Activated CD8-positive, alpha-beta memory T cell treated with anti-CD3 and anti-CD28 coated beads, Interleukin-2, amount 50 U/mL, for 1 hour (primary cell): ENCODE data around the gene UQCC5.

Experiments
- DNase-seq: peaks from one replicate; pipeline ENCODE4 v3.0.0-alpha.2; 2020; ENCODE audit errors: extremely low read depth

Gene UQCC5

DNA sequence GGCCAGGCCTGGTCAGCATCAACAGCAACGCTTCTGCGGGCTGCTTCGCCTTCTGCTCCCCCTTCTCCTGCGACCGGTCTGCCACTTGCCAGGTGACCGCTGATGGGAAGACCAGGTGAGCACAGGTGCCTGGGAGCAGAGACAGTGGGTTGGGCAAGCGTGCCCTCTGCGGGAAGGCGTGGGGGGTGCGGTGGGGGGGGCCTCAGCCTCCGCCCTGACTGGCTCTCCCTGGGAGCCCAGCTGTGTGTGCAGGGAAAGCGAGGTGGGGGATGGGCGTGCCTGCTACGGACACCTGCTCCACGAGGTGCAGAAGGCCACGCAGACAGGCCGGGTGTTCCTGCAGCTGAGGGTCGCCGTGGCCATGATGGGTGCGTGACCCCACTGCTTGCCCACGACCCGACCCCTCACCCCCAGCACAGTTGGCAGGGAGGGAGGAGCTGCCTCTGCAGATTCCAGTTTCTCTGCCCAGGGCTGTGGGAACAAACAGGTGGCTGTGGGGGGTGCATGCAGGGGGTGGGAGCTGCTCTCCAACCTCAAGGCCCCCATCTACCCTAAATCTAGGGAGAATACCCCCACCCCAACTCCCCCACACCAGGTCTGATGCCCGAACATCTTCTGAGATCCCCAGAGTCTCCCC is 32.5 kb upstream of the UQCC5 start:
- no peak for DNase-seq

DNA sequence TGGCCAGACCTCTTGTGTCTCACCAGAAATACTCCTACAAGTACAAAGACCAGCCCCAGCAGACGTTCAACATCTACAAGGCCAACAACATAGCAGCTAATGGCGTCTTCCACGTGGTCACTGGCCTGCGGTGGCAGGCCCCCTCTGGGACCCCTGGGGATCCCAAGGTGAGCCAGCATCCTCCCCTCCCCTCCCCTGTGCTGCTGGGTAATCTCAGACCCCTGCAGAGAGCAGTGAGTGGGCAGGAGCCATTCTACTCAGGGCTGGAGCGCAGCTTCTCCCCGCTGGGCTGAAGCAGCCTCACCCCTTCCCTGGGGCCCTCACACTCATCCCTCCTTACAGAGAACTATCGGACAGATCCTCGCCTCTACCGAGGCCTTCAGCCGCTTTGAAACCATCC is 31.4 kb upstream of the UQCC5 start:
- DNase-seq: no peak

DNA sequence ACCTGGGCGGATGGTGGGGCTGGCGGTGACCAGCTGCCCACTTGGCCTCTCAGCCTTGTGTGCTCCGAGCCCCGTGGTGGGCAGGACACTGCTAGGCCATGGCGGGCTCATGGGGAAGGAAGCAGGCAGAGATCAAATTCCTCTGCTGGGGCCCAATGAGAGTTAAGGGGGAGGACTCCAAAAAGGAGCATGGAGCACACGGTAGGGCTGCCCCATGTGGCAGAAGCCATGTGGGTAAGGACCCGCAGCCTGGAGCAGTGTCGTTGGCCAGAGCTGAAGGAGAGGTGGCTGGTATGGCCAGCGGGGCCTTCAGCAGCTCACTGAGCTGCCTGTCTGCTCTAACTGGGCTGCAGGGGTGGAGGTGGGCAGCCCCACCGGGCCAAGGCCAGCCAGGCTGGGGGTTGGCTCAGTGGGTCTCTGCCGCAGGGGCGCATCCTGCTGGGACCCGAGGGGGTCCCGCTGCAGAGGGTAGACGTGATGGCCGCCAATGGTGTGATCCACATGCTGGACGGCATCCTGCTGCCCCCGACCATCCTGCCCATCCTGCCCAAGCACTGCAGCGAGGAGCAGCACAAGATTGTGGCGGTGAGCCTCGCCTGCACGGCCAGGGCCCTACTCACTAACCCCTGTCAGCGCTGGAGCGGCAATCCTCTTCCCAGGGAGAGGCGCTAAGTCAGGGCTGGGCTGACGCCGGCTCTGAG is 30.0 kb upstream of the UQCC5 start:
- no peak for DNase-seq

DNA sequence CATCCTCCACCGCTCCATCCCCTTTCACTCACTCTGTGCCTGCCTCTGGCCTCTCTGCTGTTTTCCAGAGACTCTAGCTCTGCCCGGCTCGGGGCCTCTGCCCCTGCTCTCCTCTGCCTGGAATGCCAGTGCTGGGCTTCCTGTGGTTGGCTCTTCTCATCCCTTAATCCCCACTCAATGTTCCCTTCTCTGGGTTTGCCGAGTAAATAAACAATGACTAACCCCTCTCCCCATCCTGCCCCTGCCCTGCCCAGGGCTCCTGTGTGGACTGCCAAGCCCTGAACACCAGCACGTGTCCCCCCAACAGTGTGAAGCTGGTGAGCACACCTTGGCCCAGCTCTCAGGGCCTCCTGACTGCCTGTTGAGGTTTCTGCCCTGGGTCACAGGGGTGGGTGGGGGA is 29.0 kb upstream of the UQCC5 start:
- DNase-seq: no peak

DNA sequence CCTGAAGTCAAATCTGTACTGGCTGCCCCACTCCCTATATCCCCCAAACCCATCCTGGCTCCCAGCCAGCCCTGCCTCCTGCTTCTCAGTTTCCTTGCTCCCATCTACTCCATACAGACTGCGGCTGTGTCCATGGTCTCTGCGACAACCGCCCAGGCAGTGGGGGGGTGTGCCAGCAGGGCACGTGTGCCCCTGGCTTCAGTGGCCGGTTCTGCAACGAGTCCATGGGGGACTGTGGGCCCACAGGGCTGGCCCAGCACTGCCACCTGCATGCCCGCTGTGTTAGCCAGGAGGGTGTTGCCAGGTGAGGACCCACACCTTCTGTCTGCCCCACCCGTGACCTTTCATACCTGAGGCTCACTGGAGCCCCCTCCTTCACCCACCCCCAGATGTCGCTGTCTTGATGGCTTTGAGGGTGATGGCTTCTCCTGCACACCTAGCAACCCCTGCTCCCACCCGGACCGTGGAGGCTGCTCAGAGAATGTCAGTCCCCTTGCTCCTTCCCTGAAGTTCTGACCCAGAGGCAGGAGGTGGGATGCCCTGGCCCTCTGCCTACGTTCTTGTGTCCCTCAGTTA is 26.6 kb upstream of the UQCC5 start:
- no peak for DNase-seq

DNA sequence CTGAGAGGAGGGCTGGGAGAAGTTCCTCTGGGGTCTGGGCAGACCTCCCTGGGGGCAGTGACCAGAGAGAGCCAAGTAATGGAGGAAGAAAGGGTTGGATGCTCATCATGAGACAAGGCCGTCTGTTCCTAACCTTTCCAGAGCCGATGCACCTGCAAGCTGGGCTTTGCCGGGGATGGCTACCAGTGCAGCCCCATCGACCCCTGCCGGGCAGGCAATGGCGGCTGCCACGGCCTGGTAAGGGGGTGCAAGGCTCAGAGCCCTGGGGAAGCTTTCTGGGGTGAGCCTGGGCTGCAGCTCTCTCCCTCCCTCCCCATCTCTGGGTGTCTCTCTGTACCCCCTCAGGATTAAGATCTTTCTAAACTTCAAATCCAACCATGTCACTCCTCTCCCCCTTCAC is 24.9 kb upstream of the UQCC5 start:
- no peak for DNase-seq

DNA sequence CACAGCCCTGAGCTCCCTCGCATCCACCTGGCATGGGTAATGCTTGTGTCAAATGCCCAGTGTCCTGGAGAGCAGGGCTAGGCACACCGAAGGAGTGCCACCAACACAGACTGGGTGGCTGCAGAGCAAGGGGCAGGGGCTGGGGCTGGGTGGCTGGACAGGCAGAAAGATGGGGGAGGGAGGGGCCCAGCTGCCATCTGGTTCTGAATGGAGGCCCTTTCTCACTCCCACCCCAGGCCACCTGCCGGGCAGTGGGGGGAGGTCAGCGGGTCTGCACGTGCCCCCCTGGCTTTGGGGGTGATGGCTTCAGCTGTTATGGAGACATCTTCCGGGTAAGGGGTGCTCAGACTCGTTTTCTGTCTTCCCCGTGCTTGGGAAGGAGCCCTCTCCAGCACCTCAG is 24.3 kb upstream of the UQCC5 start:
- no peak for DNase-seq

DNA sequence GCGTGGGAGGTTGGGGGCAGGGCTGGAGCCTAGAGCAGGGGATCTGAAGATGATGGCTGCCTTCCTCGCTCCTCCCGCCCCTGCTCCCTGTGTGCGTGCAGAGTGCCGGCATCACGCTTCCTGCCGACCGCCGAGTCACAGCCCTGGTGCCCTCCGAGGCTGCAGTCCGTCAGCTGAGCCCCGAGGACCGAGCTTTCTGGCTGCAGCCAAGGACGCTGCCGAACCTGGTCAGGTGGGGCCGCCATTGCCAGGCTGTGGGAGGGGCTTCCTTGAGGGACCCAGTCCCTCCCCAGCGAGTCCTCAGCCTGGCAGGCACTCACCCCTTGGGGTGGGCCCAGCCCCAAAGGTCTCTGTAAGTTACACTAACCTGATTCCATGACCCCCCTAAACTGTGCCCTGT is 23.7 kb upstream of the UQCC5 start:
- no peak for DNase-seq

DNA sequence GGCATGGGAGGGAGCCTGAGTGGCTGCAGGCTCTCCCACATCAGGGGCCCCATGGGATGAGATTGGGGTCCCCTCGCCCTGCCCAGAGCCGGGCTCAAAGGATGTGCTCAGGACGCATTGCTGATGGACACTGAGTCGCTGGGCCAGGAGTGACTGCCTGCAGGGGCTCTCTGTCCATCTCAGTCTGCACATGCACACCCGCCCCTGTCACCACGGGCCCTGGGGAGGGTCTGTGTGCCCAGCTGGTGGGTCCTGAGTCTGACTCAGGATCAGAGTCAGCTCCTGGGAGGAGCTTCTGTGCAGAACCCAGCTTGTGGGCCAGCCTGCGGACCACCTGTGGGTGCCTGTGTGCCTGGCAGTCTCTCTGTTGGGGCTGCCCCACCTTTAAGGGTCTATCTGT is 23.1 kb upstream of the UQCC5 start:
- no peak for DNase-seq

DNA sequence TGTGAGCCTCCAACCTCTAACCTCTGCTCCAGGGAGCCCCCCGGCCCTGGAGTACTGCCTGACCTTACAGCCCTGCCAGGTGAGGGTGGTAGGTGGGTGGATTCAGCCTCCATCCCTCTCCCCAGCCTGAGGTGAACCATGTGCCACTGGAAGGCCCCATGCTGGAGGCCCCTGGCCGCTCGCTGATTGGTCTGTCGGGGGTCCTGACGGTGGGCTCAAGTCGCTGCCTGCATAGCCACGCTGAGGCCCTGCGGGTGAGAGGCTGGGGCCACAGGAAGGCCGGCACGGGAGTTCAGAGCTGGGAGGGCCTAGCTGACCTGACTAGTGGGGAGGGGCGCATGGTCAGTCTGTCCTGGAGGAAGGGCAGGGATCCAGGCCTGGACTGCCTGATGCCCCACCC is 21.8 kb upstream of the UQCC5 start:
- no peak for DNase-seq

DNA sequence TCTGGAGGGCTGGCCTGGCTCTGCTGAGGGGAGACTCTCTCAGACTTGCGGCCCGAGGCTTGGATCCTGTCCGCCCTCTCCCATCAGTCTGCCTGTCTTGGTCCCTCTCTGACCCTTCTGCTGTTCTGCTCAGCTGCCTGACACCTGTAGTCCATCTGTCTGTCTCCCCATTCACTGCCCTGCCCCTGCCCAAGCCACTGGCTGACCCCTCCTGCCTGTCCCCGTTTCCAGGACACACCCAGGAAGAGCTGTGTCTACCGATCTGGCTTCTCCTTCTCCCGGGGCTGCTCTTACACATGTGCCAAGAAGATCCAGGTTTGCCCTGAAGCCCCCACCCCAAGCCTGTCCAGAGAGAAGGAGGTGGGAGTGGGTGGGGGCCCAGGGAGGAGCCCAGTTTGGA is 21.2 kb upstream of the UQCC5 start:
- no peak for DNase-seq

DNA sequence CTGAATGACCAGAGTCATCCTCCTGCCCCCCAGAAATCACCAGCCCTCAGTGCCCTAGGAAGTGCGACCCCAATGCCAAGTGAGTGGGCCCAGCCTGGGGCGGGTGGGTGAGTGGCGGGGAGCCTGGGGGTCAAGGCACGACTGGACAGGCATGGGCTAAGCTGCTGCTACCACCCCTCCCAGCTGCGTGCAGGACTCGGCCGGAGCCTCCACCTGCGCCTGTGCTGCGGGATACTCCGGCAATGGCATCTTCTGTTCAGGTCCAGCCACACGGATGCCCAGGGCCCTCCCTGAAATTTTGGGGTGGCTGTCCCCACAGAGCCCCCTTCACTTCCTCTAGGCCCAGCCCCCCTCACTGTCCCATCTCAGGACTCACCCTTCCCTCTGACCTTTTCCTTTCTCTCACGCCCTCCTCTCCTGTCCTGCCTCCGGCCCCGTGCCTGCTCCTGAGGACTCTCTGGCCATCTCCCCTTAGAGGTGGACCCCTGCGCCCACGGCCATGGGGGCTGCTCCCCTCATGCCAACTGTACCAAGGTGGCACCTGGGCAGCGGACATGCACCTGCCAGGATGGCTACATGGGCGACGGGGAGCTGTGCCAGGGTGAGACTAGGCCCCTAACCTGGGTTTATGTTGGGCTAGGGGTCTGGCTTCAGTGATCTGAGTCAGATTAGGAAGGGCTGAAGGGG is 19.8 kb upstream of the UQCC5 start:
- DNase-seq: no peak

DNA sequence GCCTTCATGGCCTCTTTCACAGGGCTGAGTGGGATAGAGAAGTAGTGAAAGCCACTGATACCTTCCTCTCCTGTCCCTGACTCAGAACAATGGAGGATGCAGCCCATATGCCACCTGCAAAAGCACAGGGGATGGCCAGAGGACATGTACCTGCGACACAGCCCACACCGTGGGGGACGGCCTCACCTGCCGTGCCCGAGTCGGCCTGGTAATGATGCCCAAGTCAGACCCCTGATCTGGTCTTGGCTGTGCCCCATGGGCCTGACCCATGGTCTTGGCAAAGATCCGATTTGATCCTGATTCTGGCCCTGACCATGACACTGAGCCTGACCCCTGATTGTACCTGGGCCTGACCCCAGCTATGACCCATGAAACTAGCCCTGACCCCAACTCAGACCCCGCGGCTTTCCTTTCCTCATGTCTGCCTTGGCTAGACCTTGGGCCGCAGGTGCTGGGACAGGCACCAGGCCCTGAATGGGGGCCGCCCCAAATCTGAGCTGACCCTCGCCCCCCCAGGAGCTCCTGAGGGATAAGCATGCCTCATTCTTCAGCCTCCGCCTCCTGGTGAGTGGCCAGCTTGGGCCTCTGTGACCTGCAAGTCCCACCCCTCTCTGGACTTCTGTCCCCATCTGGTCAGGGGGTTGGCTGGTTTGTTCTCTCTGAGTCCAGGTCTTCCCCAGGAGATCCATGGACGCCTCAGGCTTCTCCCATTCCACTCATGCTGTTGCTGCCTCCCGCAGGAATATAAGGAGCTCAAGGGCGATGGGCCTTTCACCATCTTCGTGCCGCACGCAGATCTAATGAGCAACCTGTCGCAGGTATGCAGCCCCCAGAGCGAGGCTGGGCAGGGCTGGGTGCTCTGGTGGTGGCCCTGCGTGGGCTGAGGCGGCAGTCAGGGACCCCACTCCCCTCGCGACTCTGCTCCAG is 18.3 kb upstream of the UQCC5 start:
- no peak for DNase-seq

DNA sequence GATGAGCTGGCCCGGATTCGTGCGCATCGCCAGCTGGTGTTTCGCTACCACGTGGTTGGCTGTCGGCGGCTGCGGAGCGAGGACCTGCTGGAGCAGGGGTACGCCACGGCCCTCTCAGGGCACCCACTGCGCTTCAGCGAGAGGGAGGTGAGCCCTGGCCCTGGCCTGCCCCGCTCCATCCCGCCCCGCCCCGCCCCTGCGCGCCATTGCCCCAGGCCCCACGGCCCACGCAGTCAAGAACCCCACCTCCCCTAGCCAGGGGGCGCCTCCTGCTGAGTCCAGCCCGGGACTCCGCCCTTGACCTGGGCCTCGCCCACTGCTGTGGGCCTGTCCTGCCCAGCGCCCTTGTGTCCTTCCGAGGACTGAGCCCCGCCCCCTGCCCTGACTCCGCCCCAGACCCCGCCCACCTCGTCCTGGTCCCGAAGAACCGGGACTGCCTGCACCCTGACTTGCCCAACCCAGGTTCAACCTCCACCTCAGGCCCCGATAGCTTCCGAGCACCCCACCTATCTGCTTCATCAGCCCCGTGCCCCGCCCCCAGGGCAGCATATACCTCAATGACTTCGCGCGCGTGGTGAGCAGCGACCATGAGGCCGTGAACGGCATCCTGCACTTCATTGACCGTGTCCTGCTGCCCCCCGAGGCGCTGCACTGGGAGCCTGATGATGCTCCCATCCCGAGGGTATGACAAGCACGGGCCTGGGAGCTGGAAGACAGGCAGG is 17.5 kb upstream of the UQCC5 start:
- DNase-seq: no peak

DNA sequence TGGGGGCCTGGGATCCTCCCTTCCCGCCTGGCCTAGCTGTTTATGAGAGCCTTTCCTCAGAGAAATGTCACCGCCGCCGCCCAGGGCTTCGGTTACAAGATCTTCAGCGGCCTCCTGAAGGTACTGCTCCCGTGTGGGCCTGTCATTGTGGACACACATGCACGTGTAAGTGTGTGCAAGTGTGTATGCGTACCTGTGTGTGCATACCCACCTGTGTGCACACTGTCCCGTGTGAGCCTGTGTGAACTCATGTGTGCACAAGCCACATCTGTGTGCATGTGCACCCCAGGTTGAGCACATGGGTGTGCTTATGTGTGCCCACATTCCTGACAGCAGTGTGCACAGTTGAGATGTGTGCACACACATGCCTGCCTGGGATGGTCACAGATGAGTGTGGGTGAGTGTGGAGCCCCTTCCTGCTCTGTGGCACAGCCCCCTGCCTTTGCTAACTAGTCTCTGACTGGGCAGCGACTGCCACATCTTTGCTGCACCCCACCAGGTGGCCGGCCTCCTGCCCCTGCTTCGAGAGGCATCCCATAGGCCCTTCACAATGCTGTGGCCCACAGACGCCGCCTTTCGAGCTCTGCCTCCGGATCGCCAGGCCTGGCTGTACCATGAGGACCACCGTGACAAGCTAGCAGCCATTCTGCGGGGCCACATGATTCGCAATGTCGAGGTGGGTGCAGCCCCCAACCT is 16.8 kb upstream of the UQCC5 start:
- DNase-seq: no peak

DNA sequence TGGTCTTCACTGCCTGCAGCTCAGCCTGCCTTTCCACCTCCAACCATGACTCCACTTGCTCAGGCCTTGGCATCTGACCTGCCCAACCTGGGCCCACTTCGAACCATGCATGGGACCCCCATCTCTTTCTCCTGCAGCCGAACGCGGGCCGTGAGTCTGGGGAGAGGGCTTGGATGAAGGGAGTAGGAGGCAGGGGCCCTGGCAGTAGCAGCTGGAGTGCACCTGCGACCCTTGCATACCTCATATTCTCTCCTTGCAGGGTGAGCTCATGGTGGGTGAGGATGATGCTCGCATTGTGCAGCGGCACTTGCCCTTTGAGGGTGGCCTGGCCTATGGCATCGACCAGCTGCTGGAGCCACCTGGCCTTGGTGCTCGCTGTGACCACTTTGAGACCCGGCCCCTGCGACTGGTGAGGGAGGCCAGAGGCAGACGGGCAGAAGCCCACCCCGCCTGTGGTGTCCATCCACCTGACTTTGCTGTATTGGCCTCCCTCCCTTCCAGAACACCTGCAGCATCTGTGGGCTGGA is 16.2 kb upstream of the UQCC5 start:
- no peak for DNase-seq

DNA sequence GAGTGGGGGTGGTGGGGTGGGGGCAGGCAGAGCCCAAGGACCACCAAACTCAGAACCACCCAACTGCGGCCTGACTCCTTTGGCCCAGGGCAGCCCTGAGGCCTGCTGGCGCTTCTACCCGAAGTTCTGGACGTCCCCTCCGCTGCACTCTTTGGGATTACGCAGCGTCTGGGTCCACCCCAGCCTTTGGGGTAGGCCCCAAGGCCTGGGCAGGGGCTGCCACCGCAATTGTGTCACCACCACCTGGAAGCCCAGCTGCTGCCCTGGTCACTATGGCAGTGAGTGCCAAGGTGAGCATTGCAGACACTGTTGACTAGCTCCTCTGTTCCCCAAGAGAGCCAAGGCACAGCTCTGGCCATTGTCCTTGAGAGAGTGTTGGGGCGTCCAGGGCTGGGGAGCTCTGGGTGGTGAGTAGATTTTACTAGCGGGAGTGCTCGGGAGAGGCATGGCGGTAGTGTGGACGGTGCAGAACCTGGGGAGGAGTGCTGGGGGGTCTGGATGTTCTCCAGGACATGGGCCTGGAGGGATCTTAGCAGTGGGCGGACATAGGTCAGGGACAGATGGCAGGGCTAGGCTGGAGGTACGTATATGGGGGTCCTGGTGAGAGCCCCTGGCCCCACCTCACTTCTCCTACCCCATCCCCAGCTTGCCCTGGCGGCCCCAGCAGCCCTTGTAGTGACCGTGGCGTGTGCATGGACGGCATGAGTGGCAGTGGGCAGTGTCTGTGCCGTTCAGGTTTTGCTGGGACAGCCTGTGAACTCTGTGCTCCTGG is 15.5 kb upstream of the UQCC5 start:
- no peak for DNase-seq

DNA sequence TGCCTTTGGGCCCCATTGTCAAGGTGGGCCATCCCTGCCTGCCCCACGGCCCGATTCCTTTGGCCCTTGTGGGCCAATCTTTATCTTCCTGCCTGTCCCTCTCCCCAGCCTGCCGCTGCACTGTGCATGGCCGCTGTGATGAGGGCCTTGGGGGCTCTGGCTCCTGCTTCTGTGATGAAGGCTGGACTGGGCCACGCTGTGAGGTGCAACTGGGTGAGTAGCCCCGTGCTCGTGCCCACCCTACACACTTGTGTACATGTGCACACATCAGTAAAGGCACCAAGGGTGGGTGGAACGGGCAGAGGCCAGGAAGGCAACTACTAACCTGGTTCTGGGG is 14.9 kb upstream of the UQCC5 start:
- no peak for DNase-seq

DNA sequence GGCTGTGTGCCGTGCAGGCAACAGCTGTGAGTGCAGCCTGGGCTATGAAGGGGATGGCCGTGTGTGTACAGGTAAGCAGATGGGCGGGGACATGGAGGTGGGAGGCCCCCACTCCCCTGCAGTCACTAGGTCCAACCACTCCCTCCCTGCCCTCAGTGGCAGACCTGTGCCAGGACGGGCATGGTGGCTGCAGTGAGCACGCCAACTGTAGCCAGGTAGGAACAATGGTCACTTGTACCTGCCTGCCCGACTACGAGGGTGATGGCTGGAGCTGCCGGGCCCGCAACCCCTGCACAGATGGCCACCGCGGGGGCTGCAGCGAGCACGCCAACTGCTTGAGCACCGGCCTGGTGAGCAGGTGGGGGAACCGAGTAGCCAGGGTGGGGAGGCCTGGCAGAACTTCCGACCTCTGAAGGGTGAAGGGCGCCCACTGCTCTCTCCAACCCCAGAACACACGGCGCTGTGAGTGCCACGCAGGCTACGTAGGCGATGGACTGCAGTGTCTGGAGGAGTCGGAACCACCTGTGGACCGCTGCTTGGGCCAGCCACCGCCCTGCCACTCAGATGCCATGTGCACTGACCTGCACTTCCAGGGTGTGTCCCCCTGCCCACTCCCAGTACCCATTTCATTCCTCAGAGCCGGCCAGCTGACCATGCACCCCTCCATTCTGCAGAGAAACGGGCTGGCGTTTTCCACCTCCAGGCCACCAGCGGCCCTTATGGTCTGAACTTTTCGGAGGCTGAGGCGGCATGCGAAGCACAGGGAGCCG is 14.3 kb upstream of the UQCC5 start:
- DNase-seq: no peak
